Activated effector memory CD4-positive, alpha-beta T cell treated with anti-CD3 and anti-CD28 coated beads, Interleukin-2, amount 50 U/mL, for 16 hours (primary cell): ENCODE results near the gene LLGL2.

Experiments used
- DNase-seq: peaks from one replicate; pipeline ENCODE4 v3.0.0-alpha.2; 2020

LLGL2 gene

GRCh38 chr17:75594499-75595283, 69.2 kb downstream of the LLGL2 start:
- DNase-seq: no peak

GRCh38 chr17:75595284-75595919, 69.9 kb downstream of the LLGL2 start:
- DNase-seq: no peak

DNA sequence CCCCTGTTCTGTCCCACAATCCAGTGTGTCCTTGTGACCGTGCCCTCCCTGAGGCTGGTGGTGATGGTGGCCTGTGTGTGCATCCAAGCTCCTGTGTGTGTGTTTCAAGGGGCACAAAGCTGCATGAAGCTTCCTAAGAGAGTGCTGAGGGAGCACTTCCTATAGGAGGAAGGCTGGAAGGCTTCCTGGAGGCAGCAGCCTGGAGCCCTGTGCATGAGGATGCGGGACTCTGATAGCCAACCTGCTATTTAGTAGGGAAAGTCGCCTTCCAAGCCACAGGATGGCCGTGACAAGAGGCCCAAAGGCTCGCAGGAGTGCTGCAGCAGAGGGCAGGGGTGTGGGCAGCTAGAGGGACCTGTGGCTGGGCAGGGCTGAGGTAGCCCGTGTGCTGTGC, 70.4 kb downstream of the LLGL2 start:
- no peak for DNase-seq

DNA sequence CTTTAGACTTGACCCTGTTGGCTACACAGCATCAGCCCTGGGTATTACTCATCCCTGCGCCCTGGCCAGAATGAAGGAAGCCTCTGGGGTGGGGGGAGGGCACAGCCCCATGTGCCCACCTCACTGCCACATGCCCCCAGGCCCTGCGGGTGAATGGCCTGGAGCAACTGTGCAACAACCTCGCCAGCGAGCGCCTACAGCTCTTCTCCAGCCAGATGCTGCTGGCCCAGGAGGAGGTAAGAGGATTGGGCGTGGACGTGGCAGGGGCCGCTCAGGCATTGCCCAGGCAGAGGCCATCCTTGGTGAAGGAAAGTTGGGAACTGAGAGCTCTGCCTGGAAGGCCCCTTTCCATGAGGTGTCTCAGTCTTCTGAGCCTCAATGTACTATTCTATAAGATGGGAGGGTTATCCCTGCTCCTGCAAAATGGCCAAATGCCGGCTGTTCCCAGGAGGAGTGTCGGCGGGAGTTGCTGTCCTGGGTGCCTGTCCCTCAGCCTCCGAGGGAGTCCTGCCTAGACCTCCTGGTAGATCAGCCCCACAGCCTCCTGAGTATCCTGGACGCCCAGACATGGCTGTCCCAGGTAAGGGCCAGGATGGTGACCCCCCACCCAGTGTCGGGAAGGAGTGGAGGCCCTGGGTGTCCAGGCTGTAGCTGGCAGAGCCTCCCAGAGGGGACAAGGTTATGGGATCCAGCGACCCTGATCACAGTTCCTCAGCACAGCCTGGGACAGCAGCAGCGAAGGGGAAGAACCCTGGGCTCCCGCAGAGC, 71.0 kb downstream of the LLGL2 start:
- DNase-seq: no peak

DNA sequence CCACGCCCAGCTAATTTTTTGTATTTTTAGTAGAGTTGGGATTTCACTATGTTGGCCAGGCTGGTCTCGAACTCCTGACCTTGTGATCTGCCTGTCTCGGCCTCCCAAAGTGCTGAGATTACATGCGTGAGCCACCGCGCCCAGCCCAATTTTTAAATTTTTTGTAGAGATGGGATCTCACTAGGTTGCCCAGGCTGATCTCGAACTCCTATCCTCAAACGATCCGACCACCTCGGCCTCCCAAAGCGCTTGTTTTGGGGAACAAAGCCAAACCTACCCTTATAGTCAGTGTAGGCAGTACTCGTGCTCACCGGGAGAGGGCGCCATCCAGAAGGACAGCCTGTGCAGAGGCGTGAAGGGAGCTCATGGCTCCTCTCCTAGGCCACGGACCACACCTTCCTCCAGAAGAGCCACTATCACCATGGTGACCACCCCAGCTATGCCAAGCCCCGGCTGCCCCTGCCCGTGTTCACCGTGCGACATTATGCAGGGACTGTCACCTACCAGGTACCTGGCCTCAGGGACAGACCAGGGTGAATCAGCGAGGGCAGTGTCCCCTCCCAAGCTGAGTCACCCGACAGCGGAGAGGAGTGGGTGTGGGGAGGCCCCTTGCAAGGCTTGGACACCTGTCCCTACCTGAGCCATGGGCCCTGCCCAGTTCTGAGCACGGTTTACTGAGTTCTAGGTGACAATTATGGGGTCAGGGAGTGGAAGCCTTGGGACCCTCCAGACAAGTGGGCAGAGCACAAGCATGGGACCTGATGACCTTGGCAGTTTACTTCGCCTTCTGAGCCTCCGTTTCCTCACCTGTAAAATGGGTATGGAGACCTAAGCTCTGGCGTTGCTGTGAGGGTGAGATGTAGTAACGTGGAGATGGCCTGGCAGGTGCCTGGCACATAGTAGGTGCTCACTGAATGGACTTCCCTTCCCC, 75.8 kb downstream of the LLGL2 start:
- DNase-seq: peak; percentile 87

DNA sequence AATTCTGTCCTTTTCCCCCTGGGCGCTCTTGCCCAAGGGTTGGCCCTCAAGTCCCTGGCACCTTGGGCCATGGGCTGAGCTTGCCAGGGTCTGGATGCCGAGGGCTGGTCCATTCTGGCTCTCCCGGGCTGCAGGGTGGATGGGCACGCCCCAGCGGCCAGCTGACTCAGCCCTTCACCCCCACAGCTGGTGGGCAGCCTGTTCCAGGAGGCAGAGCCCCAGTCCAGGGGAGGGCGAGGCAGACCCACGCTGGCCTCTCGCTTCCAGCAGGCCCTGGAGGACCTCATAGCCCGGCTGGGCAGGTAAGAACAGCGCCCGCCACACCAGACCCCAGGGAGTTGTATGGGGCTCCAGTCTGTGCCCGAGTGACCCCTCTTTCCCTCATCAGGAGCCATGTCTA, 77.1 kb downstream of the LLGL2 start:
- DNase-seq: no peak

DNA sequence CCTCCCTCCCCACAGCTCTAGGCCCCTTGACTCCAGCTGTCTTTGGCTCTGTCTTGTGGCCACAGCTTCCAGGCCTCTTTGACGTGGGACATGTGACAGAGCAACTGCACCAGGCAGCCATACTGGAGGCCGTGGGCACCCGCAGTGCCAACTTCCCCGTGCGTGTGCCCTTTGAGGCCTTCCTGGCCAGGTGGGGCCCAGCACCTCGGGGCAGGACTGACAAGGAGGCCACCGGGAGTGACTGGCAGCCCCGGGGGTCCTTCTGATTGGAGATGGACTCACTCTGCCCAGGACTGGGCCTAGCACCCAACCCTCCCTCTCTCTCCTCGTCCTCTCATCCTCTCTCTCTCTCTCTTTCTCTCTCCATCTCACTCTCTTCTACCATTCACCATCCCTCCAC, 77.6 kb downstream of the LLGL2 start:
- DNase-seq: no peak

DNA sequence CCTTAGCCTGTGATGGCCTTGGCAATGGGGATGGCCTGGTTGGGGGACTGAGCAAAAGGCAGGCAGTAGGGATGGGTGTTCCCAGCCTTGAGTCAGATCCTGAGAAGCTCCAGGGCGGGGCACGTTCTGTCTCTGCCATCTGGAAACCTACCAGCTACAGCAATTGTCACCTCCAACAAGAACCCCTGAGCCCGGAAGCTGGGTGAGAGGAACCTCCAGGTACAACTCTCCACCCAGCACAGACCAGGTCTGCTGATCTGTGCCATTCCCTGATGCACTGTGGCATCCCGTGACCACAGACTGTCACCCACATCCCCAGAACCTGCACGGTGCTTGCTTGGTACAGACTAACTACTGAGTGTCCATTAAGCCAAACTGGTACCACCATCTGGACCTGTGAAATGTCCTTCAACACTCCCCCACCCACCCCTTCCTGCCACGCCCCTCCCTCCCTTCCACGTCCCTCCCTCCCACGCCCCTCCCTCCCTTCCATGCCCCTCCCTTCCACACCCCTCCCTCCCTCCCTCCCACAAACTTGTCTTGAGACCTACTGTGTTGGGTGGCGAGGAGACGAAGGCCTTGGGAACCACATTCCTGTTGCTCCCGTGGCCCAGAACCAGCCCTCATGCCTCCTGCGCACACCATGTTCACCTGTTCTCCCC, 78.7 kb downstream of the LLGL2 start:
- no peak for DNase-seq

- DNase-seq: no peak
These were observed 80.3 kb downstream of the LLGL2 start for GRCh38 chr17:75605790-75606189.

- no peak for DNase-seq
These were observed 81.6 kb downstream of the LLGL2 start for GRCh38 chr17:75607086-75607485.

GRCh38 chr17:75610103-75610984, 84.8 kb downstream of the LLGL2 start:
- DNase-seq: no peak

GRCh38 chr17:75611851-75612429, 86.4 kb downstream of the LLGL2 start:
- DNase-seq: no peak

- DNase-seq: no peak
These were observed 87.6 kb downstream of the LLGL2 start for GRCh38 chr17:75612906-75613626.

GRCh38 chr17:75614006-75614405, 88.5 kb downstream of the LLGL2 start:
- DNase-seq: no peak

- no peak for DNase-seq
These were observed 89.2 kb downstream of the LLGL2 start for GRCh38 chr17:75614556-75615270.

DNA sequence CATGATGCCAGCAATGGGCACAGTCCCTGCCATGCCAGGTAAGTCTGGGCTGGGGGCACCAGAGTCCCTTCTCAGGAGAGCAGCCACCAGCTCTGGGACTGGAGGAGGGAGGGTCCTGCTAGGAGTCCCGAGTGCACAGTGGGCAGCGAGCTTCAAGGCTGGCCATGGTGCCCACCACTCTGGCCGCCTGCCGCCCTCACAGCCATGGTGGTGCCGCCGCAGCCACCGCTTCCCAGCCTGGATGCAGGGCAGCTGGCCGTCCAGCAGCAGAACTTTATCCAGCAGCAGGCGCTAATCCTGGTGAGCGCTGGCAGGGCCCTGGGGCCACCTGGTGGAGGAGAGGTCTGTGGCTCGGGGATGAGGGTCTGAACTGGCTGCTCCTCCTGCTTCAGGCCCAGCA, 89.8 kb downstream of the LLGL2 start:
- no peak for DNase-seq

DNA sequence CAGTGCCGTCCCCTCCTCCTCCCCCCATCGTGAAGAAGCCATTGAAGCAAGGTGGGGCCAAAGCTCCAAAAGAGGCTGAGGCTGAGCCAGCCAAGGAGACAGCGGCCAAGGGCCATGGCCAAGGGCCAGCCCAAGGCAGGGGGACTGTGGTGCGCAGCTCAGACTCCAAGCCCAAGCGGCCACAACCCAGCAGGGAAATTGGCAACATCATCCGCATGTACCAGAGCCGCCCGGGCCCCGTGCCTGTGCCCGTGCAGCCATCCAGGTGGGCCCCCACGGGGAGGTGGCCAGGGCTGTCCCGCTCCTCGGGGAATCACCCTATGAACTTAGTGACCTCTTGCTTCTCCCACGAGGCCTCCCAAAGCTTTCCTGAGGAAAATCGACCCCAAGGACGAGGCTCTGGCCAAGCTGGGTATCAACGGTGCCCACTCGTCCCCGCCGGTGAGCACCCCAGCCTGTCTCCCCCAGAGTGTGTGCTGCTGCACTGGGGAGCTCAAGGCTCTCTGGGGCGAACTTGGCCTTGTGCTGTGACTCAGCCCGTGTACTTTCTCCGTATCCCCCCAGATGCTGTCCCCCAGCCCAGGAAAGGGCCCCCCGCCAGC, 91.1 kb downstream of the LLGL2 start:
- DNase-seq: no peak

GRCh38 chr17:75617218-75617617, 91.7 kb downstream of the LLGL2 start:
- DNase-seq: no peak

GRCh38 chr17:75617675-75618074, 92.2 kb downstream of the LLGL2 start:
- DNase-seq: no peak
